Activated CD4-positive, alpha-beta T cell treated with anti-CD3 and anti-CD28 coated beads for 36 hours (primary cell): ENCODE measurements around the gene GRK6. TPM values are rescaled to one million over a fixed set of nuclear protein-coding genes. Genes with fewer than 3 reads are reported as not detected.

Experiments
- ATAC-seq: fragments of 200-7000 bp; cut with Tn5 transposase; one replicate; pipeline ENCODE4 v1.10.0; 2021; ENCODE audit warnings: mild to moderate bottlenecking, moderate library complexity
- CTCF ChIA-PET: fragments of 350-600 bp; sonication (Branson Sonifier 250); formaldehyde crosslinking; loops from one replicate; lab custom pipeline; 2021; ENCODE audit warnings: antibody characterized with exemption; lab: Charles Lee
- POLR2A ChIA-PET: fragments of 350-600 bp; sonication (Branson Sonifier 250); formaldehyde crosslinking; loops from one replicate; lab custom pipeline; 2021; ENCODE audit warnings: antibody characterized with exemption, inconsistent platforms; lab: Charles Lee
- DNase-seq: peaks from one replicate; pipeline ENCODE4 v3.0.0-alpha.2; 2020
- H3K27ac Mint-ChIP-seq: one replicate; pipeline ENCODE4 v1.8.0; 2021; ENCODE audit warnings: mixed read lengths
- H3K27me3 Mint-ChIP-seq: one replicate; pipeline ENCODE4 v1.8.0; 2021; ENCODE audit warnings: mixed read lengths
- H3K36me3 Mint-ChIP-seq: one replicate; pipeline ENCODE4 v1.8.0; 2021; ENCODE audit warnings: low read depth, mixed read lengths
- H3K4me1 Mint-ChIP-seq: one replicate; pipeline ENCODE4 v1.8.0; 2021; ENCODE audit warnings: mixed read lengths
- H3K4me3 Mint-ChIP-seq: one replicate; pipeline ENCODE4 v1.8.0; 2021; ENCODE audit warnings: mild to moderate bottlenecking, moderate library complexity, mixed read lengths
- H3K9me3 Mint-ChIP-seq: one replicate; pipeline ENCODE4 v1.8.0; 2021; ENCODE audit warnings: low read depth, mixed read lengths
- intact Hi-C, 2 experiments: fragments of 100-400 bp; cut with DNase I in 1 of 2; cut with micrococcal nuclease in 1 of 2; formaldehyde crosslinking; loops; one replicate each; pipeline versions ENCODE4 v1.14.2 to v1.15.1; 2022 to 2024; cut with DNase I, micrococcal nuclease
- total RNA-seq, 2 experiments: library from RNA; stranded (reverse); gene quantifications; one replicate each; pipeline ENCODE4 v1.2.3, GENCODE V29; 2021

GRK6 gene
- total RNA-seq, 2 experiments from 2014 or later, result 110 to 141 TPM

DNA sequence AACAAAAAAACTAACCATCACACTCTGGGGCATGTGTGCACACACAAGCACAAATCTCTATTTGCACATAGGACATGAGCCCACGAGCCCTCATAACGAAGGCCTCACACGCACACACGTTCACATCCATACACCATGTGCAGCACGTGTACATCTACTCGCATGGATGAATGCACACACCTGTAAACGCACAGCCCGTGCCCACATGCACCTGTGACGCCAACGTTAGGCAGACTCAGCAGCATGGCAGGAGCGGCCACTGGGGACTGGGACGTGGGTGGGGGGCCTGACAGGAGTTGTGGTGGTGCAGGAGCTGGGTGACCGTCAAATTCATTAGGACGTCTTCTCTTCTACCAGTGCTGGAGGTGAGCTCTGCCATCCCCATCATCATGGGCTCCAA, 39.1 kb upstream of the GRK6 start:
- ChIA-PET CTCF (interaction anchor here (0.9 to 13.1 kb wide), 3 partner anchors 15 to 27 kb away, joined by 3 to 195 read pairs (median 5); partner anchors contain the start of gene PFN3), POLR2A (no interaction called here)
- Mint-ChIP-seq H3K27ac (no peak overlapping the region), H3K9me3 (no peaks in the 10 kb centered on the region), H3K4me1 (peaks cover 50% of the 10 kb centered on the region), H3K4me3 (no peak overlapping the region), H3K27me3 (peaks cover 1% of the 10 kb centered on the region), H3K36me3 (no peaks in the 10 kb centered on the region)
- DNase-seq (no peak), ATAC-seq (no peak)
- intact Hi-C loops, result loop anchor here in 1 of 2 experiments (5.0 to 10.0 kb wide), 2 partner anchors 35 to 73 kb away; partner anchors contain the start of genes LMAN2 and MXD3

DNA sequence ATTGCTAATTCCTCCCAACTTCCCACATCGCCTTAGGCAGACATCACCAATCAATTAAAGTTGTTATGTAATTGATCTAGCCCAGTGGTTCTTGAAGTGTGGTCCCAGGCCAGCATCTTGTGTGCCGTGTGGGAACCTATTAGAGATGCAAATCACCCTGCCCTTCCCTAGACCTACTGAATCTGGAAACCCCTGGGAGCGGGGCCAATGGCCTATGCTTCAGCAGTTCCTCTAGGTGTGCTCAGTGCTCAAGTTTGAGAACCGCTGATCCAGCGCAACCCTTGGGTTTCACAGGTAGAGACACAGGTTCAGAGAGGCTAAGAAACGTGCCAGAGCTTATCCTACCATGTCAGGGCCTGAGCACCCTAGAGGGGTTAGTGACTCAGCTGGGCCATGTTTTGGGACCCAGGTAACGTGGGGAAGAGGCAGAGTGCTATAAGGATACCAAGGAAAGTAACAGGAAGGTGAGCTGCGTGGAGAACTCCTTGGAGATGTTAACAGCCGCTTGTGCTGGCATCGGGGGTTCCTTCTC, 37.9 kb upstream of the GRK6 start:
- ATAC-seq (no peak), DNase-seq (no peak)
- H3K36me3 Mint-ChIP-seq, result no peaks in the 10 kb centered on the region
- POLR2A ChIA-PET, result interaction anchor here (1.4 to 2.2 kb wide), 2 partner anchors 9 to 38 kb away, joined by 5 to 7 read pairs; partner anchors contain the start of gene GRK6
- no peaks in the 10 kb centered on the region for H3K9me3 Mint-ChIP-seq
- peaks cover 1% of the 10 kb centered on the region for H3K27me3 Mint-ChIP-seq
- H3K27ac Mint-ChIP-seq, result peak overlapping the region; percentile 5
- H3K4me1 Mint-ChIP-seq, result peaks cover 43% of the 10 kb centered on the region
- CTCF ChIA-PET, result interaction anchor here (0.6 to 13.1 kb wide), 18 partner anchors 9 to 701 kb away, joined by 3 to 195 read pairs (median 8); partner anchors contain the start of genes PDLIM7, PFN3 and RGS14
- no peak overlapping the region for H3K4me3 Mint-ChIP-seq
- intact Hi-C loops, result loop anchor here (1.0 to 10.0 kb wide), 4 partner anchors 9 to 74 kb away; partner anchors contain the start of genes LMAN2 (in 1 of the 2) and MXD3 (in 1 of the 2)

GRCh38 chr5:177389241-177390169, 37.0 kb upstream of the GRK6 start:
- Mint-ChIP-seq H3K27ac (peak overlapping the region; percentile 87), H3K9me3 (no peaks in the 10 kb centered on the region), H3K36me3 (no peaks in the 10 kb centered on the region), H3K4me3 (peak overlapping the region; percentile 38), H3K27me3 (peaks cover 1% of the 10 kb centered on the region), H3K4me1 (peaks cover 42% of the 10 kb centered on the region)
- intact Hi-C loops, result loop anchor here (1.0 to 10.0 kb wide), 13 partner anchors 10 to 275 kb away; partner anchors contain the start of genes LMAN2 (in 2 of the 2), GRK6 (in 1 of the 2) and MXD3 (in 1 of the 2)
- ATAC-seq, result peak; percentile 77
- POLR2A ChIA-PET, result interaction anchor here (0.7 to 2.2 kb wide), 12 partner anchors 9 to 226 kb away, joined by 3 to 20 read pairs (median 4); partner anchors contain the start of genes GRK6 and LMAN2
- peak; percentile 76 for DNase-seq
- CTCF ChIA-PET, result interaction anchor here (0.6 to 13.1 kb wide), 37 partner anchors 10 to 700 kb away, joined by 3 to 195 read pairs (median 7); partner anchors contain the start of genes GRK6, LMAN2, PDLIM7 and PFN3

DNA sequence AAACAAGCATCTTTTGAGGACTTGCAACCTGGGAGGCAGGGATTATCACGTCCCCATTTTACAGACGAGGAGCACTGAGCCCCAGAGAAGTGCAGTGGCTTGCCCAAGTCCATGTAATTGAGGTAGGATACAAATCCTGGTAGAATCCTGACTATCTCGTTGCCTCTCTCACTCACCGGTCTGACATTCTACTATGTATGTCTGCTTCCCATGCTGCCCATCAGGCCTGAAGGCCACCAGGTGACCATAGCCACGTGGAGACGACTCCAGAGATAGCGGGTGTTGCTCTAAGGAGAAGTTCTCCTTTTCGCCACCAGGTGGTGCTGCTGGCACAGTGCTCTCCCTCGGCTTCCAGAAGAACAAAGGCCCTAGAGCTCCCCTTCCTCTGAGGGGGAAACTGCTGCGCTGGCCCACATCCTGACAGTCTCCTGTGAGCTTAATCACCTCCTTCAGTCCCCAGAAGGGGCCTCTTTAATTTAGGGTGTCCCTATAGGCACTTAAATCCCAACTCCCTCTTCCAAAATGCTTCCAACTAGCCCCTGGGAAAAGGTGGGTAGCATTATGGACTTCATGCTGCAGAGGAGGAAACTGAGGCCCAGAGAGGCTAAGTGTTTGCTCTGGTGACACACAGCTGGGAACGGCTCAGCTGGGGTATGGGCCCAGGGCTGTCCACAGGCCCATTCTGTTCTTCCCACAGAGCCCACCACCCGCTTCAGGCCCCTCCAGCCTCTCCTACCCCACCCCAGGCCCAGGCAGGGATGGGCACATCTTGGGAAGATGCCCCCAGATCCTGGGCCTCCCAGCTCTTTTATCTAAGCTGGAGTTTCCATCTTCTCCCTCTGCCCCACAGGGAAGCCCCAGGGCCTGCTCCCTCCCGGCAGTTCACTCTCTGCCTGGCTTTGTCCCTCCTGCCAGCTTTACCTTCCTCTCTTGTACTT, 35.8 kb upstream of the GRK6 start:
- Mint-ChIP-seq H3K9me3 (no peaks in the 10 kb centered on the region), H3K36me3 (no peaks in the 10 kb centered on the region), H3K4me3 (peak overlapping the region; percentile 52), H3K4me1 (peaks cover 36% of the 10 kb centered on the region), H3K27me3 (no peaks in the 10 kb centered on the region), H3K27ac (peak overlapping the region; percentile 87)
- DNase-seq, result peak; percentile 94
- ChIA-PET CTCF (interaction anchor here (0.6 to 13.1 kb wide), 45 partner anchors 11 to 939 kb away, joined by 3 to 195 read pairs (median 7); partner anchors contain the start of genes DBN1, DDX41, GRK6 and LMAN2), POLR2A (interaction anchor here (0.6 to 2.2 kb wide), 12 partner anchors 12 to 102 kb away, joined by 3 to 20 read pairs (median 4); partner anchors contain the start of genes GRK6 and LMAN2)
- intact Hi-C loops, result loop anchor here (1.0 kb wide), 9 partner anchors 12 to 276 kb away; partner anchors contain the start of genes GRK6 (in 1 of the 2) and LMAN2 (in 1 of the 2)
- peak; percentile 68 for ATAC-seq

DNA sequence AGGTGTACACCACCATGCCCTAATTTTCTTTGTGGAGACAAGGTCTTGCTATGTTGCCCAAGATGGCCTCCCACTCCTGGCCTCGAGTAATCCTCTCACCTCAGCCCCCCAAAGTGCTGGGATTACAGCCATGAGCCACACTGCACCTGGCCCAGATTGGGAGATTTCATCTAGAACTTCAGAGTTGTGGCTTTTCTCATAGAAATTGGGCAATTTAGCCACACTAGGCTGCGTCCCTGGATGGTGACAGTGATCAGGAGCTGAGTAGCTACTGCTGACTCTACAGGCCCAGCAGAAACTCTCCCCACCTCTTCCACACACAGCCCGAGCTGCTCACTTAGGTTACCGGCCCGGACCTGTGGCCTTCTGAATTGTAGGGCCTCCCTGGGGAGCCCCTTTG, 33.7 kb upstream of the GRK6 start:
- Mint-ChIP-seq H3K27me3 (no peaks in the 10 kb centered on the region), H3K36me3 (no peaks in the 10 kb centered on the region), H3K27ac (no peak overlapping the region), H3K9me3 (no peaks in the 10 kb centered on the region), H3K4me3 (no peak overlapping the region), H3K4me1 (peaks cover 36% of the 10 kb centered on the region)
- POLR2A ChIA-PET, result interaction anchor here (1.2 kb wide), 1 partner anchor 10 kb away, joined by 5 read pairs; no protein-coding TSS in a partner anchor
- DNase-seq (no peak), ATAC-seq (no peak)
- CTCF ChIA-PET, result interaction anchor here (0.6 to 13.1 kb wide), 9 partner anchors 8 to 105 kb away, joined by 3 to 195 read pairs (median 6); partner anchors contain the start of genes PDLIM7, PFN3 and SLC34A1
- intact Hi-C loops, result no loop called here

DNA sequence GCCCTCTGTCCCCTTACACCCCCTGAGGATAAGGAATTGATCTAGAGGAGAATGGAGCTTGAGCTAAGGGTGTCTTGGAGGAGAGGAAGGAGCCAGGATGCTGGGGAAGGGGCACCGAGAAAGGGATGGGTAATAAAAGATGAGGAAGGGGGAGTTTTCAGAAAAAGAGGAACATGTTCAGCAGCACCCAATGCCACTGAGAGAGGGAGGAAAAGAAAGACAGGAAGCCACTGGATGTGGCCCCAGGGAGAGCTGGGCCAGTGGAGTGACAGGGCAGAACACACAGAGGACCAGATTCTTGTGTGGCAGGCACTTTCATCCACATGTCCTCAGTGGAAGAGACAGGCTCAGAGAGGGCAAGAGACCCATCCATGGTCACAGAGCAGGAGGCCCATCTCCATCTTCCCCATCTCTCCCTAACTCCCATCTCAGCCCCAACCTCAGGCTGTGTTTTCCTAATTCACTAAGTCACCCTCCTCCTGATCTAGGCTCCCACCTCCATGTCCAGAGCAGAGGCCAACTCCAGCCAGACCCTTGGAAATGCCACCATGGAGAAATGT, 33.2 kb upstream of the GRK6 start:
- Mint-ChIP-seq H3K27ac (no peak overlapping the region), H3K36me3 (no peaks in the 10 kb centered on the region), H3K4me3 (no peak overlapping the region), H3K9me3 (no peaks in the 10 kb centered on the region), H3K4me1 (peaks cover 32% of the 10 kb centered on the region), H3K27me3 (no peaks in the 10 kb centered on the region)
- POLR2A ChIA-PET, result interaction anchor here (1.2 kb wide), 1 partner anchor 9 kb away, joined by 5 read pairs; no protein-coding TSS in a partner anchor
- intact Hi-C loops, result no loop called here
- DNase-seq (no peak), ATAC-seq (no peak)
- CTCF ChIA-PET, result interaction anchor here (0.6 to 13.1 kb wide), 9 partner anchors 9 to 105 kb away, joined by 3 to 195 read pairs (median 6); partner anchors contain the start of genes PDLIM7, PFN3 and SLC34A1

DNA sequence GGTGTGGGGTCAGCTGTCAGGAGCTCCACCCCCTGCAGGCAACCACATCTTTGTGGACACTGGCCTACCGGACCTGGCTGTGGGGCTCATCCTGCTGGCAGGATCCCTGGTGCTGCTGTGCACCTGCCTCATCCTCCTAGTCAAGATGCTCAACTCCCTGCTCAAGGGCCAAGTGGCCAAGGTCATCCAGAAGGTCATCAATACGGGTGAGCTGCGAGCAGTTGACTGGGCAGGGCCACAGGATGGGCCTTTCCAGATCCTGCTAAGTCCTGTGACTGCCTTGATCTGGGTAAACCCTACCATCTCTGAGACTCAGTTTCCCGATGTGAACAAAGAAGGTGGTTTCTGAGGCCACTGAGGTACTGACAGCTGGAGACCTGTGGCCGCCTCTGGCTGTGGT, 32.5 kb upstream of the GRK6 start:
- H3K27me3 Mint-ChIP-seq, result no peaks in the 10 kb centered on the region
- peaks cover 25% of the 10 kb centered on the region for H3K4me1 Mint-ChIP-seq
- H3K27ac Mint-ChIP-seq, result no peak overlapping the region
- intact Hi-C loops, result no loop called here
- ATAC-seq, result no peak
- no peak for DNase-seq
- H3K9me3 Mint-ChIP-seq, result no peaks in the 10 kb centered on the region
- CTCF ChIA-PET, result interaction anchor here (0.6 to 13.1 kb wide), 6 partner anchors 9 to 62 kb away, joined by 3 to 195 read pairs (median 6); partner anchors contain the start of genes LMAN2, PFN3 and SLC34A1
- no peak overlapping the region for H3K4me3 Mint-ChIP-seq
- POLR2A ChIA-PET, result no interaction called here
- H3K36me3 Mint-ChIP-seq, result no peaks in the 10 kb centered on the region

DNA sequence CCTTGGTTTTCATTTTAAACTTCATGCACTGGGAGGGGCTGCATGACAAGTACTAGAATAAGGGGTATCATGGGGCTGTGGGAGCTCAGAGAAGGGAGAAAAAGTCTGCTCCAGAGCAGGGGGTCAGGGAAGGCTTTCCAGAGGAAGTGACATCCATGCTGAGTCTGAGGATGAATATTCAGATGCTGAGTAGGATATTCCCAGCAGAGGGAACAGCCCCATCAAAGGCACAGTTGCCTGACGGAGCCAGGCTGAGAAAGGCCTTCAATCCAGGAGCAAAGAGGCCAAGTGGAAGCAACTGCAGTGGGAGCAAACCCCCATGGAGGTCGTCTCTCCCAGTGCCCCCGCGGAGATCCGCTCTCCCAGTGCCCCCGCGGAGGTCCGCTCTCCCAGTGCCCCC, 30.4 kb upstream of the GRK6 start:
- intact Hi-C loops, result no loop called here
- H3K4me3 Mint-ChIP-seq, result no peak overlapping the region
- peaks cover 5% of the 10 kb centered on the region for H3K4me1 Mint-ChIP-seq
- H3K9me3 Mint-ChIP-seq, result no peaks in the 10 kb centered on the region
- H3K27ac Mint-ChIP-seq, result no peak overlapping the region
- DNase-seq (no peak), ATAC-seq (no peak)
- H3K27me3 Mint-ChIP-seq, result peaks cover under 1% of the 10 kb centered on the region
- POLR2A ChIA-PET, result interaction anchor here (0.9 kb wide), 1 partner anchor 30 kb away, joined by 3 read pairs; no protein-coding TSS in a partner anchor
- CTCF ChIA-PET, result interaction anchor here (0.7 to 1.1 kb wide), 2 partner anchors 8 to 200 kb away, joined by 3 read pairs; no protein-coding TSS in a partner anchor
- H3K36me3 Mint-ChIP-seq, result no peaks in the 10 kb centered on the region

- CTCF ChIA-PET, result interaction anchor here (0.5 kb wide), 1 partner anchor 99 kb away, joined by 3 read pairs; no protein-coding TSS in a partner anchor
Measured at GRCh38 chr5:177396807-177397206, 29.7 kb upstream of the GRK6 start.

More at GRCh38 chr5:177396807-177397206, 29.7 kb upstream of the GRK6 start:
- DNase-seq (no peak), ATAC-seq (no peak)
- H3K27ac Mint-ChIP-seq, result no peak overlapping the region
- H3K27me3 Mint-ChIP-seq, result peaks cover 5% of the 10 kb centered on the region
- no peak overlapping the region for H3K4me3 Mint-ChIP-seq
- POLR2A ChIA-PET, result no interaction called here
- intact Hi-C loops, result no loop called here
- H3K36me3 Mint-ChIP-seq, result no peaks in the 10 kb centered on the region
- H3K4me1 Mint-ChIP-seq, result no peaks in the 10 kb centered on the region
- no peaks in the 10 kb centered on the region for H3K9me3 Mint-ChIP-seq
